KG1 (cell line): Measurements from ENCODE around the gene SIVA1.
"Not testable (repeated sequence)": the region's sequence is repeated elsewhere in the genome, so short reads cannot be mapped to it uniquely, and the experiment has no call there.

Experiments used
- DNase-seq: peaks from one replicate; lab custom pipeline; 2025; lab: John Stamatoyannopoulos, UW

SIVA1 gene

GRCh38 chr14:104734991-104735779, 17.8 kb upstream of the SIVA1 start:
- no peak for DNase-seq

- no peak for DNase-seq
Observed at GRCh38 chr14:104735830-104736642, 16.9 kb upstream of the SIVA1 start.

DNA sequence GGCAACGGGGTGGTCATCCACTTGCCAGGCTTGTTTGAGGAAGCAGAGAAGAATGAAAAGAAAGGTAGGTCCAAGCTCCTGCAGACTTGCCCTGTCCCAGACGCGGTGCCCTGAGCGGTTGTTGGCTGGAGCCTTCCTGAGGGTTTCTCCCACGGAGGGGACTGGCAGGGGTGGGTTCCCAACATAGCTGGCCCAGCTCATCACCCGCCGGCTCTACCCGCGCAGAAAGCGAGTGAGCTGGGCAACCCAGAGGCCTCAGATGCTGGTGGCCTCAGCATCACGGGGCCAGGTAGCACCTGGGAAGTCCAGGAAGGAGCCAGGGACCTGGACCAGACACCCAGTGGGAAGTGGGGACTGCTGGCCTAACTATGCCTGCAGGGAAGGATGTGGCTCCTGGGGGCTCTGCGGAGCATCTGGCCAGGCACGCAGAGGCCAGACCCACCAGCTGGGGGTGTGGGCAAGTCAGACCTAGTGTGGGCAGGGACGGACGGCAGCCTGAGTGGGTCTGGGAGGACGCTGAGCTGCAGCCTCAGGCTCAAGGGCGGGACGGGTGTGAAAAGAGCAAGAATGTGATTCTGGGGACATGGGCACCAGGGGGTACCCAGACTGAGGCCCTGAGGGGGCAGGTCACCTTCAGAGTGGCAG, 14.4 kb upstream of the SIVA1 start:
- DNase-seq: no peak

GRCh38 chr14:104739026-104739425, 13.9 kb upstream of the SIVA1 start:
- no peak for DNase-seq

DNA sequence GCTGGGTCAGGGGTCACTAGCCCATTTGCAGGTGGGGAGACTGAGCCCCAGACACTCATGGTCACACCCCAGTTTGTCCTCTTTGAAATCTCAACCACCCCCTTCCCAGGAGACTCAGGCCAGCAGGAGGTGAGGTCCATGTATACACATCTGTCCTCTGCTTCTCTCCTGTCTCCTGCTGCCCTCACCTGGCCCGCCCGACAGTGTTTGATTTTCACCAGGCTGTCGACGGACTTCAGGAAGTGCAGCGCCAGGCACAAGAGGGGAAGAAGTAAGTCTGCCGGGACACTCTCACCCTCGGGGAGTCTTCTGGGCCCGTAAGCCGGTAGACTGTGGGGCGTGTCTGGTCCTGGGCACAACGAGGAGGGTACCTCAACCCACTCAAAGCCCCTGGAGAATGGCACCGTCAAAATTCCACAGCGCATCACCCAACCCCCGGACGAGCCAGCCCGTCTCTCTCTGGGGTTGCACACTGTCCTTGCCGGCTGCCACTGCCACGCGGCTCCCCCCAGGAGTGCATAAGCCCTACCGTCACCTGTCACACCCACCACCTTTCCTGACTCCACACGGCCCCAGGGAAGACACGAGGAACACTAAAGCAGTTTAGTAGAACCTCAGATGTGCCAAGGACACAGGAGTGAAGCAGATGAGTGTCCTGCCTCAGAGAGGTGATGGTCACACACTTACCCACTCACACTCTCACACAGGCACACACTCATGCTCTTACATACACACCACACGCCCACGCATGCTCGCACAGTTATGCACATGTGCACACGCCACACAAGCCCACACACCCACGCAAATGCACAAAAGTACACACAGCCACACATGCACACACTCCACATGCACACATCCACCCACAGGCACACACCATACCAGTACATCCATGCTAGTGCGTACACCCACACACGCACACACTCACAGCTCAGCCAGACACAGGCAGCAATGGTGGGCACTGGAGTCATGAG, 13.1 kb upstream of the SIVA1 start:
- no peak for DNase-seq

DNA sequence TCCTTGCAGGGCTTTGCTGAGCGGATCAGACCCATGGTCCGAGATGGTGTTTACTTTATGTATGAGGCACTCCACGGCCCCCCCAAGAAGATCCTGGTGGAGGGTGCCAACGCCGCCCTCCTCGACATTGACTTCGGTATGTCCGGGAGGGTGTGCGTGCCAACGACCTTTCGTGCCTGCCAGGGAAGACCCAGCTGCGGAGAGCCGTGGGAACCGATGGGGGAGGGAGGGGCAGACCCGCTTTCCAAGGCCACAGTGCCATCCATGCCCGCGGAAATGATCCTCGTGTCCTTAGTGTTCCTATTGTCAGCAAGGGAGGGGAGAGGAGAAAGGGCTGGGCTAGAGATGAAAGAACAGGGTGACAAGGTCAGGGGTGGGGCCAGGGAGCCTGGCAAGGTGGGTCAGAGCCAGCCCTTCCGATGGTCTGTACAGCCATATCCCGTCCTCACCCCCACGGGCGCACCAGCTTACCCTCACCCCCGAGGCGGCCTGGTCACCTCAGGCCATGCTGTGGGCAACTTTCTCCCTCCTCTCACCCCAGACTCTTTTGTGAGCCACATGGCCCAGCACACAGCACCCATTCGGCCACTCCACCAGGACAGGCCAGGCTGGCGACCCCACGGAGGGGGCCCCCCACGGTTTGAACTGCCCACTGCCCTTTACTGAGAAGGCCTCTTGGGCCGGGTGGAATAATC, 11.7 kb upstream of the SIVA1 start:
- DNase-seq: no peak

DNA sequence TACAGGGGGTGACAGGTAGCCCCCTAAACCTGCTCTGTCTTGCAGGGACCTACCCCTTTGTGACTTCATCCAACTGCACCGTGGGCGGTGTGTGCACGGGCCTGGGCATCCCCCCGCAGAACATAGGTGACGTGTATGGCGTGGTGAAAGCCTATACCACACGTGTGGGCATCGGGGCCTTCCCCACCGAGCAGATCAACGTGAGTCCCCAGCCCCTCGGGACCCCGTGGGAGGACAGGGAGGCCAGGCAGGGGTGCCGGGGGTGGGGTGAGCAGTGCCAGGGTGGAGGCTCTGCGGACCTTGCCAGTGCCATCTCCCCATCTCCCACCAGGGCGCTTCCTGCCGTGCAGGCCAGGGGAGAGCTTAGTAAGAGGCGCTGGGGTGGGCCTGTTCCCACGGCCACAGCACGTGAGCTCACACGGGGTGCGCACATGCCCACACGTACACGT, 11.1 kb upstream of the SIVA1 start:
- no peak for DNase-seq

- DNase-seq: no peak
Observed at GRCh38 chr14:104742586-104743455, 10.1 kb upstream of the SIVA1 start.

GRCh38 chr14:104743461-104744380, 9.2 kb upstream of the SIVA1 start:
- no peak for DNase-seq

- DNase-seq: no peak
Observed at GRCh38 chr14:104744484-104744883, 8.5 kb upstream of the SIVA1 start.

- DNase-seq: no peak
Observed at GRCh38 chr14:104745431-104745830, 7.5 kb upstream of the SIVA1 start.

DNA sequence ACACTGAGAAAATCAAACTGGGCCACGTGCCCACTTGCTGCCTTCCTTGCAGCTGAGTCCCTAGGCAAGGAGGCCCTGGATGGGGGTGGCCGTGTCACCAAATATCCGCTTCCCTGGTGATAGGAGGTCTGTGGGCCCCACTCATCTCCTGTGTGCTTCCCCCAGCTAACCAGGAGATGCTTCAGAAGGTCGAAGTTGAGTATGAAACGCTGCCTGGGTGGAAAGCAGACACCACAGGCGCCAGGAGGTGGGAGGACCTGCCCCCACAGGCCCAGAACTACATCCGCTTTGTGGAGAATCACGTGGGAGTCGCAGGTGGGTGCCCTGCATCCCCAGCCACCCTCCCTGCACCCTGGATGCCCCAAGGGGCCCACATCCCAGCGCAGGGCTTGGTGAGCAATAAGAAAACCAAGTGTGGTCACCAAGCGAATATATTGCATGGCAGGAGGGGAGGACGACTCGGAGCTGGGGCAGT, 6.8 kb upstream of the SIVA1 start:
- no peak for DNase-seq

GRCh38 chr14:104746934-104747481, 5.9 kb upstream of the SIVA1 start:
- DNase-seq: no peak

DNA sequence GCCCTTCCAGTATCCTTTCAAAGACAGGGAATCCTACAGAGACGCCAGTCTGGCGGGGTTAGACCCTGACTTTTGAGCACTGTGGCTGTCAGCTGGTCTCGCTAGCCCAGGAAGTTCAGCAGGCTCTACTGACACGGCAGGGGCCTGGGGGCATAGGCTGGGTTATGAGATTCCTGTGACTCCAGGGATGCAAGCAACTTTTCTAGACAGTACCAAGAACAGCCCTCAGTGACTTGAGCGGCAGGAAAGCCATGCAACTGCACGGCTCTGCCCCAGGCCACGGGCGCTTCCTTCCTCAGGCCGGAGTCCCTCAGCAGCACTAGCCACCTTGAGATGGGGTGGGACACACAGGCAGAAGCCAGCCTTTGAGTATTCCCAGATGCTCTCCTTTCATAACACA, 5.1 kb upstream of the SIVA1 start:
- no peak for DNase-seq

- DNase-seq: no peak
Observed at GRCh38 chr14:104749111-104749649, 3.8 kb upstream of the SIVA1 start.

- DNase-seq: no peak
Observed at GRCh38 chr14:104750056-104750752, 2.7 kb upstream of the SIVA1 start.

GRCh38 chr14:104750753-104751057, 2.2 kb upstream of the SIVA1 start:
- DNase-seq: not testable (repeated sequence)
